ENCODE data around the gene HLF. TPM values are rescaled to one million over a fixed set of nuclear protein-coding genes. Genes with fewer than 3 reads are reported as not detected.

The HLF gene
- polyA plus RNA-seq, 3 donors = not detected

GRCh38 chr17:55305321-55306087 is 40.7 kb downstream of the HLF start:
- no peak overlapping the region for H2AFZ ChIP-seq (ENCODE audit: insufficient read depth, low read depth, low read length, poor library complexity, severe bottlenecking)
- no peak overlapping the region for H3K27ac ChIP-seq (ENCODE audit: low read depth in 1 of 2, low read length in 2 of 2)
- no peak overlapping the region for H3K9ac ChIP-seq (ENCODE audit: insufficient read depth, low read length, poor library complexity, severe bottlenecking)
- peaks cover 0 to 3% (median 0%) of the 10 kb centered on the region in 3 donors for H3K27me3 Mint-ChIP-seq (ENCODE audit: low read depth in 3 of 3)
- H3K4me3 ChIP-seq (replicated peaks in 1 of 3; ENCODE audit: low read depth in 2 of 3, low read length in 3 of 3) = no peak overlapping the region
- no peaks in the 10 kb centered on the region for H3K4me1 Mint-ChIP-seq
- H3K4me3 Mint-ChIP-seq = no peak overlapping the region
- no peaks in the 10 kb centered on the region for H3K9me3 ChIP-seq (replicated peaks in 1 of 2; ENCODE audit: control insufficient read depth in 1 of 2, insufficient read depth in 1 of 2, low read length in 2 of 2)
- TF ChIP-seq, protein P1, sequence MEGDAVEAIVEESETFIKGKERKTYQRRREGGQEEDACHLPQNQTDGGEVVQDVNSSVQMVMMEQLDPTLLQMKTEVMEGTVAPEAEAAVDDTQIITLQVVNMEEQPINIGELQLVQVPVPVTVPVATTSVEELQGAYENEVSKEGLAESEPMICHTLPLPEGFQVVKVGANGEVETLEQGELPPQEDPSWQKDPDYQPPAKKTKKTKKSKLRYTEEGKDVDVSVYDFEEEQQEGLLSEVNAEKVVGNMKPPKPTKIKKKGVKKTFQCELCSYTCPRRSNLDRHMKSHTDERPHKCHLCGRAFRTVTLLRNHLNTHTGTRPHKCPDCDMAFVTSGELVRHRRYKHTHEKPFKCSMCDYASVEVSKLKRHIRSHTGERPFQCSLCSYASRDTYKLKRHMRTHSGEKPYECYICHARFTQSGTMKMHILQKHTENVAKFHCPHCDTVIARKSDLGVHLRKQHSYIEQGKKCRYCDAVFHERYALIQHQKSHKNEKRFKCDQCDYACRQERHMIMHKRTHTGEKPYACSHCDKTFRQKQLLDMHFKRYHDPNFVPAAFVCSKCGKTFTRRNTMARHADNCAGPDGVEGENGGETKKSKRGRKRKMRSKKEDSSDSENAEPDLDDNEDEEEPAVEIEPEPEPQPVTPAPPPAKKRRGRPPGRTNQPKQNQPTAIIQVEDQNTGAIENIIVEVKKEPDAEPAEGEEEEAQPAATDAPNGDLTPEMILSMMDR (IDR thresholded peaks at IDR 0.05) = no peak
- intact Hi-C loops (cut with micrococcal nuclease) = no loop called here
- no peaks in the 10 kb centered on the region for H4K20me1 ChIP-seq (ENCODE audit: insufficient read depth, low read length)
- peaks cover 0 to 2% (median 0%) of the 10 kb centered on the region in 7 donors for H3K9me3 Mint-ChIP-seq
- no peaks in the 10 kb centered on the region for H3K36me3 ChIP-seq (replicated peaks in 1 of 2; ENCODE audit: control insufficient read depth in 1 of 2, insufficient read depth in 2 of 2, low read length in 2 of 2)
- no peaks in the 10 kb centered on the region for H3K27me3 ChIP-seq (ENCODE audit: control insufficient read depth in 2 of 2, insufficient read depth in 2 of 2, low read length in 2 of 2)
- H3K36me3 Mint-ChIP-seq = no peaks in the 10 kb centered on the region
- no peak overlapping the region for H3K27ac Mint-ChIP-seq
- H3K4me1 ChIP-seq (ENCODE audit: control insufficient read depth in 1 of 2, insufficient read depth in 2 of 2, low read length in 2 of 2) = no peaks in the 10 kb centered on the region
- no peaks in the 10 kb centered on the region for H3K79me2 ChIP-seq (ENCODE audit: insufficient read depth, low read length)
- 86% methylated on average over 1 of the region's 6 CpGs for WGBS (ENCODE audit: insufficient coverage)
- DNase-seq = no peak
- no peak overlapping the region for H3K4me2 ChIP-seq (replicated peaks; ENCODE audit: extremely low read depth, low read length, poor library complexity, severe bottlenecking)

GRCh38 chr17:55307879-55308278 is 43.1 kb downstream of the HLF start:
- Histone ChIP-seq H3K27ac (ENCODE audit: low read depth in 1 of 2, low read length in 2 of 2) (no peak overlapping the region), H4K20me1 (ENCODE audit: insufficient read depth, low read length) (no peaks in the 10 kb centered on the region), H3K36me3 (replicated peaks in 1 of 2; ENCODE audit: control insufficient read depth in 1 of 2, insufficient read depth in 2 of 2, low read length in 2 of 2) (no peaks in the 10 kb centered on the region), H3K9ac (ENCODE audit: insufficient read depth, low read length, poor library complexity, severe bottlenecking) (no peak overlapping the region), H3K9me3 (replicated peaks in 1 of 2; ENCODE audit: control insufficient read depth in 1 of 2, insufficient read depth in 1 of 2, low read length in 2 of 2) (no peaks in the 10 kb centered on the region), H3K4me1 (ENCODE audit: control insufficient read depth in 1 of 2, insufficient read depth in 2 of 2, low read length in 2 of 2) (no peaks in the 10 kb centered on the region), H3K4me2 (replicated peaks; ENCODE audit: extremely low read depth, low read length, poor library complexity, severe bottlenecking) (no peak overlapping the region), H3K27me3 (ENCODE audit: control insufficient read depth in 2 of 2, insufficient read depth in 2 of 2, low read length in 2 of 2) (no peaks in the 10 kb centered on the region), H3K4me3 (replicated peaks in 1 of 3; ENCODE audit: low read depth in 2 of 3, low read length in 3 of 3) (no peak overlapping the region), H3K79me2 (ENCODE audit: insufficient read depth, low read length) (no peaks in the 10 kb centered on the region), H2AFZ (ENCODE audit: insufficient read depth, low read depth, low read length, poor library complexity, severe bottlenecking) (no peak overlapping the region)
- H3K4me1 Mint-ChIP-seq = no peaks in the 10 kb centered on the region
- WGBS (ENCODE audit: insufficient coverage) = 99% methylated on average over 7 of the region's 7 CpGs
- intact Hi-C loops (cut with micrococcal nuclease) = no loop called here
- no peak overlapping the region for H3K27ac Mint-ChIP-seq
- H3K27me3 Mint-ChIP-seq (ENCODE audit: low read depth in 3 of 3) = peaks cover 0 to 3% (median 0%) of the 10 kb centered on the region in 3 donors
- no peak for DNase-seq
- no peaks in the 10 kb centered on the region for H3K36me3 Mint-ChIP-seq
- TF ChIP-seq, protein P1 (IDR thresholded peaks at IDR 0.05) = no peak
- no peak overlapping the region for H3K4me3 Mint-ChIP-seq
- H3K9me3 Mint-ChIP-seq = peaks cover 0 to 2% (median 0%) of the 10 kb centered on the region in 7 donors

Measured in CD14-positive monocyte (primary cell).